MG63 (cell line): ENCODE data around the gene ASXL2. TPM values are rescaled to one million over a fixed set of nuclear protein-coding genes. Genes with fewer than 3 reads are reported as not detected.
"Not testable (repeated sequence)": the region's sequence is repeated elsewhere in the genome, so short reads cannot be mapped to it uniquely, and the experiment has no call there.

Experiments used
- DNase-seq: peaks from one replicate; pipeline ENCODE4 v3.0.0-alpha.2; 2020
- H3K27me3 ChIP-seq: fragments of 250-450 bp; sonication (Bioruptor Pico); 2 replicates; pipeline ENCODE4 v1.5.1; 2020; ENCODE audit warnings: mild to moderate bottlenecking, moderate library complexity
- H3K36me3 ChIP-seq: fragments of 250-450 bp; sonication (Bioruptor Pico); 2 replicates; pipeline ENCODE4 v1.5.1; 2020; ENCODE audit warnings: mild to moderate bottlenecking, moderate library complexity
- H3K4me3 ChIP-seq: fragments of 250-450 bp; sonication (Bioruptor Pico); 2 replicates; pipeline ENCODE4 v1.5.1; 2020; ENCODE audit warnings: mild to moderate bottlenecking, moderate library complexity
- H3K9me3 ChIP-seq: fragments of 250-450 bp; sonication (Bioruptor Pico); 2 replicates; pipeline ENCODE4 v1.5.1; 2020; ENCODE audit warnings: mild to moderate bottlenecking, moderate library complexity
- total RNA-seq: library from RNA; depleted of rRNA; stranded (reverse); fragments of >200 nt; shearing (Covaris generic); gene quantifications from 2 replicates; pipeline ENCODE4 v1.2.3, GENCODE V29; 2014; ENCODE audit warnings: low replicate concordance

Gene ASXL2
- total RNA-seq, 1 experiment from 2014 or later: 3.6 TPM

DNA sequence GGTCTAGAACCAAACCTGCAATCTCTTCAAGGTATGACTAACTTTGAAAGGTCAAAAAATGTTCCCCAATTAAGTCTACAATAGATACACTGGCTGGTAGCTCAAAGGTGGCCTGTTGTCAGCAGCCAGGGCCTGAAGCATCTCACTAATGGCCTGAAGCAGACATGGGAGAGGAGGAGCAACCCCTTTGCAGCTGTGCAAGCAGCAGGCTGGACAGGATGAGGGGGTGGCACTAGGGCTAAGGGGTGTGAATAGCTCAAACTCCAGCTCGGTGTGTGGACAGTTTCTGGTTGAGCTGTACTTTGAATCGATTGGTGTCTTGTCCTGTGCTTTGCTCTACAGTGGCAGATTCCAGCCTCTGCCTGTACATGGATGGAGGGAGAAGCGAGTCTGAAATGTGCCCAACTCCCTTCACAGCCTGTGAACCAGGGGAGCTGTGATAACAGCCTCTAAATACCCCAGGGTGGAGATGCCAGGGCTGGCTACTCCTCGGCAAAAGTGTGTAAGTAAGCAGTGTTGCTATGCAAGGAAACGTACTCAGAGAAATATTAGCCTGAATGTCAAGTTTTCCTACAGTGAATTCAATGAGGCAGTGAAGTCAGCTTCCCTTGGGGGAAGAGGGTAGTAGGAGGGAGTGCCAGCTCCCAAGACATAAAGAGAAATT is 170.2 kb downstream of the ASXL2 start:
- Histone ChIP-seq H3K27me3 (no peaks in the 10 kb centered on the region), H3K4me3 (no peak overlapping the region), H3K36me3 (no peaks in the 10 kb centered on the region), H3K9me3 (no peaks in the 10 kb centered on the region)
- no peak for DNase-seq

DNA sequence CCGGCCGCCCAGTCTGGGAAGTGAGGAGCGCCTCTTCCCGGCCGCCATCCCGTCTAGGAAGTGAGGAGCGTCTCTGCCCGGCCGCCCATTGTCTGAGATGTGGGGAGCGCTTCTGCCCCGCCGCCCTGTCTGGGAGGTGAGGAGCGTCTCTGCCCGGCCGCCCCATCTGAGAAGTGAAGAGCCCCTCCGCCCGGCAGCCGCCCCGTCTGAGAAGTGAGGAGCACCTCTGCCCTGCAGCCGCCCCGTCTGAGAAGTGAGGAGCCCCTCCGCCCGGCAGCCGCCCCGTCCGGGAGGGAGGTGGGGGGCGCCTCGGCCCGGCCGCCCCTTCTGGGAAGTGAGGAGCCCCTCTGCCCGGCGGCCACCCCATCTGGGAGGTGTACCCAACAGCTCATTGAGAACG is 172.7 kb downstream of the ASXL2 start:
- DNase-seq: not testable (repeated sequence)

DNA sequence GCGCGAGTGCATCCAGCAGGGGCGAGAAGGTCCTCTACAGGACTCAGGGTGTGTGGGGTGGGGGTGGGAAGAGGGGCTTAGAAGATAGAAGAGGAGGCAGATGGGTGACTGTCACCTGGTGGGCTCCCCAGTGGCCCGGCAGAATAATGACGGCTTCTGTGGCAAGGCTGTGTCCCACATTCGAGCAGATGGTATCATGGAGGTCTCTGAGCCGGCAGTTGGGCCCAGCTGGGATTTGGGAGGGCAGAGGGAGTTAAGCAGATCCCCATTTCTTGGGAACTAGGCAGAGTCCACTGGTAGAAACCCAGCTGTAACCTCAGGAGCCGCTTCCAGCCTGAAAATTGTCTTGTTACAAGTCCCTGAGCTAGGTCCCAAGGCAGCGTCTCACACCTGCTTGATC is 176.5 kb downstream of the ASXL2 start:
- Histone ChIP-seq H3K9me3 (no peaks in the 10 kb centered on the region), H3K36me3 (no peaks in the 10 kb centered on the region), H3K27me3 (no peaks in the 10 kb centered on the region), H3K4me3 (no peak overlapping the region)
- DNase-seq: no peak

More for the DNA sequence above, 172.7 kb downstream of the ASXL2 start:
- H3K4me3 ChIP-seq, H3K27me3 ChIP-seq, H3K9me3 ChIP-seq, H3K36me3 ChIP-seq: not testable (repeated sequence)

DNA sequence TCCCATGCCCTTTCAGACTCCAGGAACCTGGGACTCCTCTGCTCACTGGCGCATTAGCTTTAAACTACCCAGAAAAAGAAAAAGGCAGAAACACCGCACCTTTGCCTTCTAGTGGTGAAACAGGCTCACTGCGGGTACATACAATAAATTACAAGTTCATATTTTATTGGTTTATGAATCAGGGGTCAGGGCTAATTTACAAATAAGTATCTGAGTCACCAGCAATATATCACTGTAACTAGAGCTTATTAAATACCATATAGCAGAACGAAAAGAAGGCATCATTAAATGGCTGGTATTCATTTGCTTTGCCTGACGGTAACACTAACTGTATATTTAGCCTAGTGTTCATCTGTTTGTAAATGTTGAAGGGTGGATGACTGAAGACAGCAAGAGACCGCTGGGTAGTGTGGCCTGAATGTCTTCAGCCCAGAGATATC is 178.0 kb downstream of the ASXL2 start:
- no peaks in the 10 kb centered on the region for H3K36me3 ChIP-seq
- H3K27me3 ChIP-seq: no peaks in the 10 kb centered on the region
- peak; percentile 29 for DNase-seq
- H3K9me3 ChIP-seq: no peaks in the 10 kb centered on the region
- no peak overlapping the region for H3K4me3 ChIP-seq

DNA sequence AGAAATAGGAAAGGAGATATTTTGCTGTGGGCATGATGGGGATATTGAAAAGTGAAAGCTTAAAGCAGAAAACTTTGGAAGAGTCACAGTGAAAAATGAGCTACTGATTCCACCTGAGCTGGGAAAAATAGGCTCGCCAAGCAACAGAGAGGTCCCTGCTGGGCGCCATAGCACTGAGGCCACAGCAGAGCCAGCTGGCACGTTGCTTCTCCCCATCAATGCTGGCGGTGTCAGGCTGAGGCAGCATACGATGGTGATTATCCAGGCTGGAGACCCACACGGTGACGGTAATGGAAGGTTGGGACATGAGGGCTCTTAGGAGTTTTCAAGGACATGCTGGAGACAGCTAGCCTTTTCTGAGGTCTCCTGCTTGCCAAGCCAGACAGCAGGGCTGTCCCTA is 179.1 kb downstream of the ASXL2 start:
- DNase-seq: no peak
- no peaks in the 10 kb centered on the region for H3K9me3 ChIP-seq
- no peaks in the 10 kb centered on the region for H3K27me3 ChIP-seq
- no peak overlapping the region for H3K4me3 ChIP-seq
- no peaks in the 10 kb centered on the region for H3K36me3 ChIP-seq

- Histone ChIP-seq H3K9me3 (no peaks in the 10 kb centered on the region), H3K27me3 (no peaks in the 10 kb centered on the region), H3K4me3 (no peak overlapping the region), H3K36me3 (no peaks in the 10 kb centered on the region)
- DNase-seq: no peak
These were observed 179.5 kb downstream of the ASXL2 start for GRCh38 chr2:25698752-25699151.

- Histone ChIP-seq H3K4me3 (no peak overlapping the region), H3K36me3 (no peaks in the 10 kb centered on the region), H3K9me3 (no peaks in the 10 kb centered on the region), H3K27me3 (no peaks in the 10 kb centered on the region)
- no peak for DNase-seq
These were observed 180.5 kb downstream of the ASXL2 start for GRCh38 chr2:25697559-25698341.

GRCh38 chr2:25692737-25693445 is 185.4 kb downstream of the ASXL2 start:
- Histone ChIP-seq H3K27me3 (no peaks in the 10 kb centered on the region), H3K36me3 (no peaks in the 10 kb centered on the region), H3K9me3 (no peaks in the 10 kb centered on the region), H3K4me3 (no peak overlapping the region)
- no peak for DNase-seq

DNA sequence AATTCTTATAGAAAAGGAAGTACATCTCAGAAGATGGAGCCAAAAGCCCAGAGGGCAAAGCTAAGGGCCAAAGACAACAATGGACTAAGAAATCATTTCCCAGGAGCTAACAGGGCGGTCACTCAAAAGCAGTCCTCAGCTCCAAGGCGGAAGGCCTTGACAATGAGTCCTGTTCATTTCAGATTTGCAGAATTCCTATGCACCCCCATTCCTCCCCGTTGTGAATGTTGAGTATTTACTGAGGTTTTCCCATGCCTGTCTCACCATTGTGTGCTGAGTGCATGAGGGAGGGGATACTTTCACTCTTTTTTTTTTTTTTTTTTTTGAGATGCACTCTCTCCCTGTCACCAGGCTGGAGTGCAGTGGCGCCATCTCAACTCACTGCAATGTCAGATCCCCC is 186.1 kb downstream of the ASXL2 start:
- no peak overlapping the region for H3K4me3 ChIP-seq
- H3K36me3 ChIP-seq: no peaks in the 10 kb centered on the region
- H3K9me3 ChIP-seq: no peaks in the 10 kb centered on the region
- peak; percentile 66 for DNase-seq
- H3K27me3 ChIP-seq: no peaks in the 10 kb centered on the region

DNA sequence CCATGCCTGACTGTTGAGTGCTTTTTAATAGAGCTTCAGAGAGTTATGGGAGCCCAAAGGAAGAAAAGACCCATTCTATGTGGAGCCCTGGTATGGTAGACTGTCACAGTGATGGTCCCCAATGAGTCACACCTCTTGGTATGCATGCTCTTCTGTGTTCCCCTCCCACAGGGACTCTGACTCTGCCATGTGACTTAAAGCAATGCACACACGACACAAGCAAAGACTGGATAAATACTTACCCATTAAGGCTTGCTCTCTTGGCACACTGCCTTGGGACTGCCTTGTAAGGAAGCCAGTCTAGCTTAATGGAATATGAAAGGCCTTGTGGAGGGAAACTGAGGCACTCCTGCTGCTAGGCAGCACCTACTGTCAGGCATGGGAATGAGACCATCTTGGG is 188.2 kb downstream of the ASXL2 start:
- Histone ChIP-seq H3K4me3 (no peak overlapping the region), H3K9me3 (no peaks in the 10 kb centered on the region), H3K27me3 (no peaks in the 10 kb centered on the region), H3K36me3 (no peaks in the 10 kb centered on the region)
- DNase-seq: no peak

DNA sequence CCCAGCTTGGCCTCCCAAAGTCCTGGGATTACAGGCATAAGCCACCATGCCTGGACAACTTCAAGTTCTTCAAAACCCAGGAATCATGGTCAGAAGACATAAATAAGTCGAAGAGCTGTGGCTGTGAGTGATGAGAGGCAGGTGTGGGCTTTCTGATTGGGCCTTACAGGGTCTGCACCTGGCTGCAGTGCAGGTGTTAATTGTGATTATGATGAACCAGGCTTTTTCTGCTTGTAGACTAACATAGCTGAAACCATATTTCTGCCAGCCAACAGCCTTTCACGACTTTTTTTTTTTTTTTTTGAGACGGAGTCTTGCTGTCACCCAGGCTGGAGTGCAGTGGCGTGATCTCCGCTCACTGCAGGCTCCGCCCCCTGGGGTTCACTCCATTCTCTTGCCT is 190.1 kb downstream of the ASXL2 start:
- no peaks in the 10 kb centered on the region for H3K36me3 ChIP-seq
- no peaks in the 10 kb centered on the region for H3K27me3 ChIP-seq
- no peak for DNase-seq
- no peaks in the 10 kb centered on the region for H3K9me3 ChIP-seq
- no peak overlapping the region for H3K4me3 ChIP-seq

DNA sequence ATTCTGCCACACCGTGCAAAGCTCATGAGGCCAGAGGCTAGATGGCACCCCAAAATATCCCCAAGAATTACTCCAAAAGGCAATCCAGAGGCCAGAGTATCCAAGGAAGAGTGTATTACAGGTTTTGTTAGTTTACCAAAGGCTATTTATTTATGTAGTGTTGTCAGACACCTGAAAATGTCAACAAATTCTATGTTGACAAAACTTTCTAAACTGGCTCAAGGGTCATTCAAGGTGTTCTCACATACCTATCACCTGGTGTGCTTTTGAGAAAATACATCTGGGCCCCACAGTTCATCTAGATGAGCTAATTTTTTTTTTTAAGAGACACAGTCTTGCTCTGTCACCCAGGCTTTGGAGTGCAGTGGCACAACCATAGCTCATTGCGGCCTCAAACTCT is 192.5 kb downstream of the ASXL2 start:
- no peak for DNase-seq
- H3K9me3 ChIP-seq: no peaks in the 10 kb centered on the region
- H3K4me3 ChIP-seq: no peak overlapping the region
- H3K27me3 ChIP-seq: no peaks in the 10 kb centered on the region
- no peaks in the 10 kb centered on the region for H3K36me3 ChIP-seq

DNA sequence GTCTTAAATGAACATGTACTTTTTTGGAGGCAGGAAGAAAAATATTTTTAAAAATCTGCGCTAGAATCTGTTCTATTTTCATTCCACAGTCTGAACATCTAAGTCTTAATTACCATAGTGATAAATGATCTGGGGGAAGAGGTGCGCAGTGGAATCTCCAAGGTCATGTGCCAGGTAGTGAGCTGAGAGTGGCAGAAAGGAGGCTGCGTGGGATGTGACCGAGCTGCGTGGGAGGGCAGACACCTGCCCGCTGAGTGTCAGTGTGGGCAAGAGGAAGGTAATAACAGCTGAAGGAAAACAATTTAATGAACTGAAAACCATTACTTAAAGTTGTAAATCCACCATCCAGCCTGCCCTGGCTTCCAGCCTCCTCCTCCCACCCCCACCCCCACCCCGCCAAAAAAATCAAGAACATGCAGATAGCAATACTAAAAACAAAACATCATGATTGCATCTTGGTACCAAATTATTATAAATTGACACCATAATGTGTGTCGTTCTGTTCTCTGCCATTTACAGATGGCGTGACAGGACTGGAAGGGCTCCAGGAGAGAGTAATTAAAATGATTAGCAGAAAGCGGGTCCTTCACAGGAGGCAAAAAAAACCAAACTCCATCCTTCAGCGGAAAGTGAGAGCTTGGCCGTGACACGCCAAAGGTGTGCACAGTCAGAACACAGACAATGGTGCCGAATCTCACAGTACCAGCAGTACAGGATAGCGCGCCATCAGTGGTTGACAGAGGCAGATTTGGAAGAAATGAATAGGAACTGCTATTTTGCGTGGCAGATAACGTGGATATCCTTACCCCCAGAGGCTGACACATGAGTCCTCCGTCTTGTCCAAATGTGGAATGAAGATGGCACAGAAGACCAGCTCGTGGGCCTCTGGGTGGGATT is 193.5 kb downstream of the ASXL2 start:
- H3K27me3 ChIP-seq: no peaks in the 10 kb centered on the region
- no peak overlapping the region for H3K4me3 ChIP-seq
- no peaks in the 10 kb centered on the region for H3K36me3 ChIP-seq
- no peak for DNase-seq
- no peaks in the 10 kb centered on the region for H3K9me3 ChIP-seq
